GM12873 (cell line): ENCODE data around the gene ERI2.

Experiments
- CTCF ChIP-seq: IDR thresholded peaks from 2 replicates; pipeline ENCODE4 v1.5.1; 2012; ENCODE audit warnings: low read depth, mild to moderate bottlenecking, moderate library complexity, low read length, control low read depth; ENCODE audit not compliant: insufficient read depth; ENCODE audit errors: missing control alignments

The ERI2 gene

GRCh38 chr16:20799599-20799998, 6.7 kb downstream of the ERI2 start:
- no peak for TF ChIP-seq CTCF

- TF ChIP-seq CTCF, result no peak
Measured at GRCh38 chr16:20798364-20798763, 7.9 kb downstream of the ERI2 start.

GRCh38 chr16:20791923-20792612, 14.2 kb downstream of the ERI2 start:
- no peak for TF ChIP-seq CTCF

GRCh38 chr16:20789130-20789529, 17.1 kb downstream of the ERI2 start:
- no peak for TF ChIP-seq CTCF

GRCh38 chr16:20784204-20784603, 22.1 kb downstream of the ERI2 start:
- no peak for TF ChIP-seq CTCF

- no peak for TF ChIP-seq CTCF
Measured at GRCh38 chr16:20782470-20782869, 23.8 kb downstream of the ERI2 start.

- no peak for TF ChIP-seq CTCF
Measured at GRCh38 chr16:20781697-20782096, 24.6 kb downstream of the ERI2 start.
